CD4-positive, CD25-positive, alpha-beta regulatory T cell (primary cell): ENCODE data around the gene TRPC1. TPM values are rescaled to one million over a fixed set of nuclear protein-coding genes. Genes with fewer than 3 reads are reported as not detected.

ENCODE experiments used
- ATAC-seq, 2 donors: fragments of 150-1000 bp; cut with Tn5 transposase; one replicate each; pipeline ENCODE4 v1.10.0; 2021; ENCODE audit warnings: low read depth in 2 of 2, moderate number of reproducible peaks in 2 of 2, moderate library complexity in 1 of 2
- DNase-seq, 3 donors: peaks; one replicate each; pipeline versions ENCODE4 v3.0.0 to v3.0.0-alpha.2; 2012 to 2022; ENCODE audit warnings: mixed read lengths in 1 of 3
- H3K27ac ChIP-seq: one replicate; pipeline ENCODE4 v1.7.0; 2013; ENCODE audit warnings: mild to moderate bottlenecking, low read length; ENCODE audit not compliant: insufficient read depth, poor library complexity, severe bottlenecking
- H3K27me3 ChIP-seq: one replicate; pipeline ENCODE4 v1.7.0; 2013; ENCODE audit warnings: low read length; ENCODE audit not compliant: control insufficient read depth, insufficient read depth
- H3K36me3 ChIP-seq: one replicate; pipeline ENCODE4 v1.7.0; 2013; ENCODE audit warnings: mild to moderate bottlenecking, low read length, moderate library complexity; ENCODE audit not compliant: control insufficient read depth, insufficient read depth
- H3K4me1 ChIP-seq: 2 replicates; pipeline ENCODE4 v1.7.0; 2013; ENCODE audit warnings: mild to moderate bottlenecking, low read length; ENCODE audit not compliant: insufficient read depth, control insufficient read depth, poor library complexity, severe bottlenecking
- H3K4me3 ChIP-seq: one replicate; pipeline ENCODE4 v1.7.0; 2013; ENCODE audit warnings: low read depth, mild to moderate bottlenecking, low read length, moderate library complexity
- H3K9me3 ChIP-seq, 2 experiments: 1 replicate in 1 of 2; 2 replicates in 1 of 2; pipeline ENCODE4 v1.7.0; 2013; ENCODE audit warnings: low read length in 2 of 2, mild to moderate bottlenecking in 1 of 2, moderate library complexity in 1 of 2; ENCODE audit not compliant: control insufficient read depth in 2 of 2
- H3K27ac Mint-ChIP-seq, 3 donors: one replicate each; pipeline ENCODE4 v1.8.0; 2020 to 2022; ENCODE audit warnings: mild to moderate bottlenecking in 3 of 3, mixed read lengths in 3 of 3, moderate library complexity in 2 of 3
- H3K27me3 Mint-ChIP-seq: one replicate; pipeline ENCODE4 v1.8.0; 2022; ENCODE audit warnings: mild to moderate bottlenecking, mixed read lengths
- H3K36me3 Mint-ChIP-seq: one replicate; pipeline ENCODE4 v1.8.0; 2020; ENCODE audit warnings: mixed read lengths
- H3K4me1 Mint-ChIP-seq, 4 donors: one replicate each; pipeline ENCODE4 v1.8.0; 2020 to 2022; ENCODE audit warnings: mixed read lengths in 4 of 4, mild to moderate bottlenecking in 1 of 4
- H3K4me3 Mint-ChIP-seq, 4 donors: one replicate each; pipeline ENCODE4 v1.8.0; 2020 to 2022; ENCODE audit warnings: mild to moderate bottlenecking in 4 of 4, mixed read lengths in 4 of 4, moderate library complexity in 3 of 4
- H3K9me3 Mint-ChIP-seq, 7 donors: one replicate each; pipeline ENCODE4 v1.8.0; 2020 to 2022; ENCODE audit warnings: mixed read lengths in 7 of 7, mild to moderate bottlenecking in 3 of 7, moderate library complexity in 2 of 7
- polyA plus RNA-seq, 4 donors: library from polyadenylated mRNA; unstranded; fragments of 300-500 nt; fragmentation: Illumina TruSeq; gene quantifications; one replicate each; pipeline ENCODE4 v1.2.3, GENCODE V29; 2021
- total RNA-seq: library from RNA; stranded (reverse); gene quantifications from one replicate; pipeline ENCODE4 v1.2.3, GENCODE V29; 2022

Gene TRPC1
- 1.6 TPM for total RNA-seq
- under 1 TPM; 0.24 to 0.80 (median 0.67) TPM for polyA plus RNA-seq

DNA sequence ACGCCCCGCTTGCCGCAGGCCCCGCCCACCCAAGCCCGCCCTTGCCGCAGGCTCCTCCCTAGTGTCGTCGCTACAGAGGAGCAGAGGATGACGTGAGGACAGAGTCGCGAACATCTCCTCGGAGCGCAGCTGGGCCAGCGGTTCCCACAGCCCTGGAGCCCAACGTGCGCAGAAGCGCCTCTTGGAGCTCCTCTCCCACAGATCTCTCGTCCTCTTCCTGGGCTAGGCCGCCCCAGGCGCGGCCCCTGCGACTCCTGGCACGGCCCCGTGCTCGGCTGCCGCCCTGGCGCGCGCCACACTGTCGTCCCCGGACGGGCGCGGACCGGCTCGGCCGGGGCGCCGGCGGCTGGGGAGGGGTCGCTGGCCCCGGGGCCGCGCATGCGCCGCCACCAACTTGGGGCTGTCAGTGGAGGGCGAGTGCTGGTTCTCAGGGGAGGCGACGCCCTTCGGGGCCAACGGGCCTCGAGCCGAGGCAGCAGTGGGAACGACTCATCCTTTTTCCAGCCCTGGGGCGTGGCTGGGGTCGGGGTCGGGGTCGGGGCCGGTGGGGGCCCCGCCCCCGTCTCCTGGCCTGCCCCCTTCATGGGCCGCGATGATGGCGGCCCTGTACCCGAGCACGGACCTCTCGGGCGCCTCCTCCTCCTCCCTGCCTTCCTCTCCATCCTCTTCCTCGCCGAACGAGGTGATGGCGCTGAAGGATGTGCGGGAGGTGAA, at the start of gene TRPC1:
TRPC1 (plus strand) TSS at position 67 of the 714 bp plus-strand sequence; CDS start at position 593, 526 bp downstream.
- peak within 1 kb of the TSS; percentile 55 for H3K27ac ChIP-seq

DNA sequence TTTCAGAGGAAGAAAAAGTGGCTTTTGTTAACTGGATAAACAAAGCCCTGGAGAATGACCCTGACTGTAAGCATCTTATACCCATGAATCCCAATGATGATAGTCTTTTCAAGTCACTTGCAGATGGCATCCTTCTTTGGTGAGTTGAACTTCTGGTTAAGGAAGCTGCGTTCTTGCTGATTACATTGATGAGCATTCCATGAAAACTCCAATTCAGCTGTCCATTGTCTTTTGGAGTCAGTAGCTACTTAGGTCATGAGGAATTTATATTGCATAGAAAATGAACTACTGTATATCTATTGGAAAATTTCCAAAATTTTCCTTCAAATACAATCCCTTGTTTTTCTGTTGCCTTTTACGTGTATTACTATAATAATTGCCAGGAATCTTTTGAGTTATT, 47.7 kb upstream of the TRPC1 start:
- no peak for ATAC-seq
- no peaks in the 10 kb centered on the region for H3K9me3 Mint-ChIP-seq
- peaks cover 5% of the 10 kb centered on the region for H3K27me3 Mint-ChIP-seq

More for the DNA sequence above, at the start of gene TRPC1:
- peak; percentile 68 to 91 (median 80) for DNase-seq
- no peaks in the 10 kb centered on the region for H3K36me3 ChIP-seq
- peak within 1 kb of the TSS; percentile 76 for H3K4me3 ChIP-seq
- H3K9me3 ChIP-seq = no peaks in the 10 kb centered on the region
- H3K27ac Mint-ChIP-seq = peak within 1 kb of the TSS; percentile 23 to 92 (median 73)
- peaks cover 12% of the 10 kb centered on the region for H3K4me1 ChIP-seq
- peak; percentile 92 to 95 for ATAC-seq
- peak within 1 kb of the TSS; percentile 82 to 90 (median 86) for H3K4me3 Mint-ChIP-seq
- peaks cover 3% of the 10 kb centered on the region for H3K36me3 Mint-ChIP-seq
- H3K9me3 Mint-ChIP-seq = no peaks in the 10 kb centered on the region
- peaks cover 4 to 14% (median 8%) of the 10 kb centered on the region in 4 donors for H3K4me1 Mint-ChIP-seq
- H3K27me3 Mint-ChIP-seq = peaks cover 67% of the 10 kb centered on the region
- peaks cover 9% of the 10 kb centered on the region for H3K27me3 ChIP-seq

DNA sequence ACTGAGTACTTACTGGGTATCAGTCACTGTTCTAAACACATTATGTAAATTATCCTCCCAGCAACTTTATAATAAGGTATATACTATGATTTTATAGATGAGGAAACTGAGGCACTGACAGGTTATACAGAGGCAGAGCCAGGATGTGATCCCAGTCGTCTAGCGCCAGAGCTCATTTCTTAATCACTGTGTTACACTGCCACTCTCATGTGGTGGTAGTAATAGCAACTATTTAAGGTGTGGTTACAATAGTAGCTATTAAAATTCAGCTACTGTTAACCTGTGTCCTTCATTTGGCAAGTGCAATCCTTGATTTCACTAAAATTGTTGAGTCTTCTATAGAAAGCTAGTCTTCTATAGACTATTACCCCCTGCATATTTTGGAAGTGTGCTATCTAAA, 43.1 kb upstream of the TRPC1 start:
- no peaks in the 10 kb centered on the region for H3K27me3 Mint-ChIP-seq
- no peaks in the 10 kb centered on the region for H3K4me1 ChIP-seq
- peaks cover 6% of the 10 kb centered on the region for H3K36me3 Mint-ChIP-seq
- H3K27ac ChIP-seq = no peak overlapping the region
- H3K4me3 Mint-ChIP-seq = no peak overlapping the region
- no peaks in the 10 kb centered on the region for H3K9me3 Mint-ChIP-seq
- DNase-seq = no peak
- no peak overlapping the region for H3K27ac Mint-ChIP-seq
- H3K36me3 ChIP-seq = no peaks in the 10 kb centered on the region
- no peak for ATAC-seq
- no peaks in the 10 kb centered on the region for H3K4me1 Mint-ChIP-seq
- H3K27me3 ChIP-seq = no peaks in the 10 kb centered on the region
- no peak overlapping the region for H3K4me3 ChIP-seq
- H3K9me3 ChIP-seq = no peaks in the 10 kb centered on the region

More for the DNA sequence above, 47.7 kb upstream of the TRPC1 start:
- Histone ChIP-seq H3K9me3 (no peaks in the 10 kb centered on the region), H3K36me3 (no peaks in the 10 kb centered on the region), H3K27me3 (no peaks in the 10 kb centered on the region), H3K27ac (no peak overlapping the region), H3K4me1 (no peaks in the 10 kb centered on the region), H3K4me3 (no peak overlapping the region)
- peaks cover 6% of the 10 kb centered on the region for H3K36me3 Mint-ChIP-seq
- no peak overlapping the region for H3K4me3 Mint-ChIP-seq
- no peak for DNase-seq
- H3K27ac Mint-ChIP-seq = no peak overlapping the region
- no peaks in the 10 kb centered on the region for H3K4me1 Mint-ChIP-seq

DNA sequence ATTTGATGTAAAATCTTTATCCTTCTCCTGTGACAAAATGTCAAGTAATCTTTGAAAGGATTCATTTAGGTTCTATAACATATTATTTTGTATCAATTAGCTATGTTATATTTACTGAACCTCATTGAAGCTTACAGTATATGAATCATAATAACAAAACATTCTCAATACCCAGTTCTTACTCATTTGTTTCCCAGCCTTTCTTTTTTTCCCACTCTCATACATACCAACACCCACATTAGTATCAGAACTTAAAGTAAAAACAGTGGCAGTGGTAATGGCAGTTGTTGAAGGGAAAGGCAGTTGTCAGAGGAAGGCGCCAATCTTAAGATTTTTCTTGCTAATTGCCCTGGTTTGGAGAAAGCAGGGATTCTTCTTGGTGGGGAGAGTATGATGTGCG, 33.2 kb upstream of the TRPC1 start:
- Mint-ChIP-seq H3K4me1 (no peaks in the 10 kb centered on the region), H3K27ac (no peak overlapping the region), H3K36me3 (peaks cover 11% of the 10 kb centered on the region), H3K4me3 (no peak overlapping the region), H3K9me3 (no peaks in the 10 kb centered on the region), H3K27me3 (no peaks in the 10 kb centered on the region)
- Histone ChIP-seq H3K27me3 (no peaks in the 10 kb centered on the region), H3K9me3 (no peaks in the 10 kb centered on the region), H3K36me3 (no peaks in the 10 kb centered on the region), H3K4me1 (no peaks in the 10 kb centered on the region), H3K27ac (no peak overlapping the region), H3K4me3 (no peak overlapping the region)
- no peak for DNase-seq
- no peak for ATAC-seq

DNA sequence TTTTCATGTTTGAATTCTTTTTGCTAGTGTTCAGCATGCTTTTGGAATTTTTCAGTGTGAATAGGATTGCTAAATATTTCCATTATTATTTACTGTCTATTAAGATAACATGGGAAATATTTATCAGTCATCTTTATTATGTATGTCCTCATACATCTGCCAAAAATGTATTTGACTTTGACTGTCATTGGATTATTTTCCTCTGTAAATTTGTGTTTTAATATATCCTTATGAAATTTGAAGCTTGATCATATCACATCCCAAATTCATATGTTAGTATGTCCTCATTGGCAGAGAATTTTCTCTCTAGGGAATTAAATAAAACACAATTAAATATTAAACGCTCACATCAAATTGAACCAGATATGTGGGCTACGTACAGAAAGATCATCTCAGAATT, 32.3 kb upstream of the TRPC1 start:
- Histone ChIP-seq H3K4me3 (no peak overlapping the region), H3K27ac (no peak overlapping the region), H3K36me3 (no peaks in the 10 kb centered on the region), H3K27me3 (no peaks in the 10 kb centered on the region), H3K9me3 (no peaks in the 10 kb centered on the region), H3K4me1 (no peaks in the 10 kb centered on the region)
- Mint-ChIP-seq H3K36me3 (peaks cover 11% of the 10 kb centered on the region), H3K4me1 (no peaks in the 10 kb centered on the region), H3K27me3 (no peaks in the 10 kb centered on the region), H3K27ac (no peak overlapping the region), H3K4me3 (no peak overlapping the region), H3K9me3 (no peaks in the 10 kb centered on the region)
- DNase-seq (no peak), ATAC-seq (no peak)

DNA sequence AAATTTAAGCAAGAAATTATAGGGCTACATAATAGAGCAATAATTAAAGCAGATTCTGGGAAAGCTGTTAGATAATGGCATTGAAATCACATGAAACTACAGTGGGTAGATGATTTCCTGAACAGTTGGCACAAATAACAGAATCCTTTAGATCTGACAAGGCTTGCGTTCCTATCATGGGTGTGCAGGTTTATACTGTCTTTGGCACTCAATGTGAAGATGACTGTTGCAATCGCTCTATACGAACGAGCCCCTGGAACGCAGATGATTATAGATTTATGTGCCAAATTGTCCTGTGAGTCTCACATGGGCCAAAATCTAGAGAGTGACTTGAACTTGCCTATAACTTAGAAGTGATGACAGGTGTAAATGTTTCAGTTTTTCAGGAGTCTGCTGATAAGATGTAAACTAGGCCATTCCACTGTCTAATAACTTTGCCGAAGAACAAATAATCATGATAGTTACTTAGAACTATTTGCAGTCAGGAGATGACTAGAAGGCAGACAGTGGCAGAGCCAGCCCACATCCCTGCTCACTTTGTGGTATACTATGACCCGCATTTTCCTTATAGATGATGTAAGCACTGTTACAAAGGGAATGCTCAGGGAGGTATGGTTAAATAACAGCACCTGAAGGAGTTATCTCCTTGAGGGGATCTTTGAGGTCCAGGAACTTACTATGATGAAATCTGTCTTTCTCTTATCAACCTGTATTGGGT, 30.5 kb upstream of the TRPC1 start:
- H3K4me1 Mint-ChIP-seq = no peaks in the 10 kb centered on the region
- no peak overlapping the region for H3K27ac Mint-ChIP-seq
- Histone ChIP-seq H3K27ac (no peak overlapping the region), H3K4me1 (no peaks in the 10 kb centered on the region), H3K27me3 (peaks cover 4% of the 10 kb centered on the region), H3K36me3 (no peaks in the 10 kb centered on the region), H3K4me3 (no peak overlapping the region), H3K9me3 (no peaks in the 10 kb centered on the region)
- no peak overlapping the region for H3K4me3 Mint-ChIP-seq
- no peaks in the 10 kb centered on the region for H3K9me3 Mint-ChIP-seq
- ATAC-seq (no peak), DNase-seq (no peak)
- no peaks in the 10 kb centered on the region for H3K27me3 Mint-ChIP-seq
- peaks cover 6% of the 10 kb centered on the region for H3K36me3 Mint-ChIP-seq

DNA sequence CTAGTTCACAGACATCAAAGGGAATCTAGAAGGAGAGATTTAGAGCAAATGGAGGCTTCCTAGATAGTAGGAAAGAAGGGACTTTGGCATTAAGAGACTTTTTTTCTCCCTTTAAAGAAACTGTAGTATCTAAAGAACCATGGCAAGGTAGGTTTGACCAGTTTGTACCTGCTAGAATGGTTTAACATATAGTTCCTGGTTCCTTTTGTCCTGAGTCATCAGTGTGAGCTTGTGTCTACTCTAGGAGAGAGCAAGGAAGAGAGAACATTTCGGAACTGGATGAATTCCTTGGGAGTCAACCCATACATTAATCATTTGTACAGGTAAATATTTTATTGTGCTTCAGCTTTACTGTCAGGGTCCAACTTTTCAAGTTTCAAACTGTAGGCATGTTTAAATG, 29.6 kb upstream of the TRPC1 start:
- Histone ChIP-seq H3K4me3 (no peak overlapping the region), H3K36me3 (no peaks in the 10 kb centered on the region), H3K27ac (no peak overlapping the region), H3K27me3 (peaks cover 4% of the 10 kb centered on the region), H3K9me3 (no peaks in the 10 kb centered on the region), H3K4me1 (no peaks in the 10 kb centered on the region)
- DNase-seq (no peak), ATAC-seq (no peak)
- H3K27me3 Mint-ChIP-seq = no peaks in the 10 kb centered on the region
- peaks cover 3% of the 10 kb centered on the region for H3K36me3 Mint-ChIP-seq
- no peak overlapping the region for H3K27ac Mint-ChIP-seq
- H3K4me1 Mint-ChIP-seq = no peaks in the 10 kb centered on the region
- no peak overlapping the region for H3K4me3 Mint-ChIP-seq
- no peaks in the 10 kb centered on the region for H3K9me3 Mint-ChIP-seq
